H1 (cell line): ENCODE measurements around the gene ZNF560.

Experiments
- CEBPB ChIP-seq: IDR thresholded peaks from 2 replicates; pipeline ENCODE4 v1.6.1; 2012; ENCODE audit warnings: low read depth, low read length
- CTCF ChIP-seq, 3 experiments: IDR thresholded peaks; 1 replicate in 2 of 3; 2 replicates in 1 of 3; pipeline versions ENCODE4 v1.5.1 to v1.6.1; 2011; ENCODE audit warnings: low read length in 3 of 3, mild to moderate bottlenecking in 3 of 3, inconsistent platforms in 2 of 3, low read depth in 1 of 3, moderate library complexity in 1 of 3; ENCODE audit not compliant: insufficient read depth in 1 of 3; ENCODE audit errors: control extremely low read depth in 1 of 3
- SIX5 ChIP-seq: IDR thresholded peaks from 2 replicates; pipeline ENCODE4 v1.6.1; 2011; ENCODE audit warnings: mild to moderate bottlenecking, low read depth, low read length
- TF ChIP-seq, protein P1 (sequence below): IDR thresholded peaks from 2 replicates; pipeline ENCODE4 v1.6.1; 2012; ENCODE audit warnings: inconsistent platforms

GRCh38 chr19:9474975-9475374 is 23.4 kb downstream of the ZNF560 start:
- TF ChIP-seq SIX5 (no peak), CTCF (IDR thresholded peaks at IDR 0.05; ENCODE audit: control extremely low read depth in 1 of 3, insufficient read depth in 1 of 3, low read depth in 1 of 3, low read length in 3 of 3) (no peak), CEBPB (no peak)
- TF ChIP-seq, protein P1, sequence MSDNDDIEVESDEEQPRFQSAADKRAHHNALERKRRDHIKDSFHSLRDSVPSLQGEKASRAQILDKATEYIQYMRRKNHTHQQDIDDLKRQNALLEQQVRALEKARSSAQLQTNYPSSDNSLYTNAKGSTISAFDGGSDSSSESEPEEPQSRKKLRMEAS = no peak
